OCI-LY3 (cell line): Measurements from ENCODE around the gene NCAN.

Experiments
- CTCF ChIP-seq: fragments of 200-600, 300-600 bp; sonication (generic); IDR thresholded peaks from 2 replicates; pipeline ENCODE4 v1.5.1; 2014; ENCODE audit warnings: antibody characterized with exemption, low read length, low read depth
- EZH2phosphoT487 ChIP-seq: fragments of 200-600 bp; shearing (Covaris generic); IDR thresholded peaks from 2 replicates; pipeline ENCODE4 v1.6.1; 2018; ENCODE audit warnings: antibody characterized with exemption, mixed run types, low read depth

DNA sequence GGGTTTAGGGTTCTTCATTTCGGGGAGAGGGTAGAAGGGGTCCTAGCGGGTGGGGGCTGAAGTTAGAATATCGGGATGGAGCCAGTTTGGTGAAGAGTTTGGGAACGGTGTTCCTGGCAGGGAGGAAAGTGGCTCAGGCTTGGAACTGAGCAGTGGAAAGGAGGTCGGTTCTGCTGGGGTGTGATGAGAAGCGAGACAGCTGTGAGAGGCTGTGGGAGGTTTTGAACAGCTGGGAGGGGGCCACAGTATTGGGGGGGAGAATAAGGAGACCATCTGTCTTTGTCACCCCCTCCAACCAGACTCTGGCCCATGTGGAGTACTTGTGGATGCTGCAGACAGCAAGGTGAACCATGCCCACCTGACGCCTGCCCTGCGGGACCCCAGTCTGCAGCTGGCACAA is 62.4 kb downstream of the NCAN start:
- TF ChIP-seq CTCF, result no peak
- no peak for TF ChIP-seq EZH2phosphoT487
